ENCODE measurements around the gene CTXND1.
A peak's percentile ranks its signal among the peaks of the same experiment; 100 is the strongest.

Gene CTXND1

DNA sequence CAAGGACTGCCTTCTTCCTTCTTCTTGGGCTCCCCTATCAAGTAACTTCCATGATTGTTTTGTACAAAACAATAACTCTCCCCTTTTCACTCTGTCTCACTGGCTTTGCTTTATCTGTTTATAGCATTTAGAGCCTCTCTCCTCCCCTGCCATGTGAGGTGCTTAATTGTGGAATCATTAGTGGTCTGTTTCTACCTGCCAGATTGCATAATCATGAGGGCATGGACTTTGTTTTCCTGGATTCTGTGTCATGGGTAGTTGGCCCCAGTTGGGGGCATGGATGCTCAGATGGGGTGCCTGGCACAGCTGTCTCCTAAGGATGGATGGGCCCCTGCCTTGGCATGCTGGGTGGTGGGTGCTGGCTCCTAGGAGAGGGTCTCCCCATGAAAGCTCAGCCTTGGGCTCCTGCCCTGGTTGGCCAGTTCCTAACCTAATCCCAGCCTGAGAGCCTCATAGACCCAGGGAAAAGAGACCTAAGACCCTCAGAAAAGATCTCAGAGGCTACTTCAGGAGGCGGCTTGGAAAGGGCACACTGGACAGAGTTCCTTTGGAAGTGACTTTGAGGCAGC is 8.0 kb upstream of the CTXND1 start:
- no peak for DNase-seq (ENCODE audit: low read depth in 2 of 2)

DNA sequence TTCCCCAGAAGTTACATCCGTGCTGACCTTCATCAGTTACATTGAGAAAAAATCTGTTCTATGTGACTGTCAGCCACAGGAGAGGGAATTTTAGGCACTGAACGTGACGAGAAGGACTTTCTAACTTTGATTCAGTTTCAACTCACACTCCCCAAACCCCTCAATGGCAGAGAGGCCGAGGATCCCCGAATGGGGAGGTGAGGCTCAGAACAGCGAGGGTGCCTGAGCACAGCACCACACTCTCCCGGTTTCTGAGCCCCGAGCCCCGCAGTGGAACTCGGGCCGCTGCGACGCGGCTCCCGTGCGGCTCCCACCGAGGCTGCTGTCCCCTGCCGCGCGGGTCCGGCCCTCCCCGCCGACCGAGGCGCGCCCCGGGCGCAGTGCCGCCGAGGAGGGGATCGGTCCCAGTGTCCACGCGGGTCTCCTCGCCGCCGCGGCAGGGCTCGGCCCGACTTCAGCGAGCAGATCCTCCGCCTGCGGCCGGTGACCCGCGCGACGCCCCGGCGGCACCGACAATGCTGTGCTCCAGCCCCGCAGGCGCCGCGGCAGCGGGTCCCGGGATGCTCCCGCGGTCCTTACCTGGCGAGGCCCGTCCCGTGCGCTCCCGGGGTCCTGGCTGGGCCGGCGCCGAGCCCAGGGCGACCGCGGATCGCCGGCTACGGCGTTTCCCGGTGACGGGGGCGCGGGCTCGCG is 439 bp downstream of the CTXND1 start:
- DNase-seq (ENCODE audit: low read depth in 2 of 2) = no peak

DNA sequence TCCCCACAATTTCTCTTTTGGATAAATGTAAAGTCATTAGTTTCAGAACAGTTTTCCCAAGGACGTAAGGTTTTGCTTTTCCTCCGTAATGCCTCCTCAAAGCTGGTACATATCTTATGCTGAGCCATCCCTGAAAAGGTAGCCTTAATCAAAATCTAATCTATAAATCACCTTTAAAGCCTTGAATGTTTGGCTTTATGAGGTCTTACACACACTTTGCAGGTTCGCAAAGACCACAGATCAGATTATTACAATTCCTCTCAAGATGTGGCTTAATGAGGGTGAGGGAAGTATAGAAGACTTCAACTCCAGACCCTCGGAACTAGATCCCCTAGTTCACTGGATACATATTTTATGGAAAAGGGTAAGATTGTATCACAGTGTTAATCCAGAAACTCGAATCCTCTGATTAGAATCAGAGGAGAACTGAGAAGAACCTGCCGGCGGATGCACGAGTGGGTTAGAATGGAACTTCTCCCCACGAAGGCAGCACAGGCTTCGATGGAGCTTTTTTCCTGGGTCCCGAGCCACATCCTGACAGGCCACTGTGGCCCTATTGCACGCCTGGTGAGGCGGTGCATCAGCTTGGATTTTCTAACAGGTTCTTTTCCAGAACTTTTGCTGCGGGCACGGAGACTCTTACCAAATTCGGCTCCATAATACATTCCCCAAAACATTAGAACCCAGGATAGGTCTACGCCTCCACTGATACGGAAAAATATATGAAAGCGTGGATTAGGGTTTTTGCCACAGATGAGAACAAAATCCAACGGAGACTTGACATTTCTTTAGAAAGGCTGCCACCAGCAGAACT is 1.2 kb downstream of the CTXND1 start:
- DNase-seq (ENCODE audit: low read depth in 2 of 2) = no peak

DNA sequence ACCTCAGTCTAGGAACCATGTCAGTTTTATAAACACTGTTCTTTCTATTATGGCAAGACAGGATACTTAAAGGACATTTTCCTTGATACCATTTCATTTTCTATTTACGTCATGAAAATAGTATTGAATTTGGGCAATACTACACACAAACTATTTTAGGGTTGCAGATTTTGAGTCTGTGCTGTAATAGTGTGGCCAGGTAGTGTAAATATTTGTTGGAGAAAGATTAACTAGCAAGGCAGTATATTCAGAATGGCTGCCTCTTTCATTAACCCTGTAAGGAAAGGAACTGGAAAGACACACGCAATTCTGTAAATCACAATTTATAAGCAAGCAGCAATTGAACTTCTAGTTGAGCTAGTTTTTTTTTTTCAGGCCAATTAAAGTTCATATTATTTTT is 2.0 kb downstream of the CTXND1 start:
- DNase-seq (ENCODE audit: low read depth in 2 of 2) = no peak

DNA sequence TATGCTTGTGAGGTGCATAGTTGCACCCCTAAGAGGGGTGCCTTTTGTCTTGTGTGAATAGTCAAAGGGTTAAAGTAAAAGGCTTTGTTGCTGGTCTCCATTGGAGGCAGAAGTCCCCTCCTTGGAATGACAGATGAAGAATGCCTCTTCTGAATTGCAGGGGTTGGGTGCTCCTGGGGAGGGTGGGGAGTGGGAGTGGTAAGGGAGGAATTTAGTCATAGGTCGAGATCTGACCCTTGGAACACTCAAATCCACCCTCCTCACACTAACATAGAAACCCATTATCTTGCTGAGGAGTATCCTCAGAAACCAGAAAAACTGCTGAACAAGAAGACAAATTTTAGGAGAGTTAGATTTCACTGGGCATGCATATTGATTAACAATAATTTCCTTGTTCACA is 4.7 kb downstream of the CTXND1 start:
- DNase-seq (ENCODE audit: low read depth in 2 of 2) = no peak

DNA sequence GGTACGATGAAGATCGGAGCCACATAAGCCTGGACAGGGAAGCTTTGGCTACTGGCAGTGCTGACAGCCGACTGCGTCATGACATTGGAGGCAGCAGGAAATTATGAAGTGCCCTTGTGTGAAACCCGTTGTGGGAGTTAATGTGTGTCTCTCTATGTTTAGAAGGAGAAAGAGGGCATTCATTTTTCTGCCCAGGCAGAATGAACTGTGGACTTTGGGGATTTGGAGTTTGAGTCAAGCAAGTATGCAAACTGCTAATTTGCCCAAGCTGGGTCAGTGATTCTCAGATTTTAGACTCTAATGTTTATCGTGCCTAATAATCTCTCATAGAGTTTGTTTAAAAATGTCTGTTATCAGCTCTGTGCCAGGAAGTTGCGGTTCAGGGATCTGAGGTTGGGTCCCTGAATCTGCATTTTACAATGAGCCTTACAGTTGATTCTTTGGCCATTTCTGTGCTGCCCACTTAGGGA is 5.6 kb downstream of the CTXND1 start:
- DNase-seq (ENCODE audit: low read depth in 2 of 2) = no peak

DNA sequence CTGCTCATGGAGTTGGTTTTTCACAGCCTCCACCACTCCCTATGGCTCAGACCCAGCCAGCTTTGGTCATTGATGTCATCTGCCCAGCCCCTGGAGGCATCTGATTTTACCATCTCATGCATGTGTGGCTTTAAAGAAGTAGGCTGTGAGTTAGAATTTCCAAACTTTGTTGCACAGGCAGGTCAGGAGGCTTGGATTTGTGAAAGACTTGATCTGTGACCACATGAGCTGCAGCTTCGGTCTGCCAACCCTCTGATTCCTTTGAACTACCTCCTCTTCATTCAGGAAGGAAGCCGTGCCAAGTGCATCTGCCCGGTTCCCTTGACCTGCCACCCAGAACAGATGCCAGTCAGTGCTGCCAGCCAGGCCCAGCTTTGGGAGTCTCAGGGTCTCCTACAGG is 9.2 kb downstream of the CTXND1 start:
- no peak for DNase-seq (ENCODE audit: low read depth in 2 of 2)

DNA sequence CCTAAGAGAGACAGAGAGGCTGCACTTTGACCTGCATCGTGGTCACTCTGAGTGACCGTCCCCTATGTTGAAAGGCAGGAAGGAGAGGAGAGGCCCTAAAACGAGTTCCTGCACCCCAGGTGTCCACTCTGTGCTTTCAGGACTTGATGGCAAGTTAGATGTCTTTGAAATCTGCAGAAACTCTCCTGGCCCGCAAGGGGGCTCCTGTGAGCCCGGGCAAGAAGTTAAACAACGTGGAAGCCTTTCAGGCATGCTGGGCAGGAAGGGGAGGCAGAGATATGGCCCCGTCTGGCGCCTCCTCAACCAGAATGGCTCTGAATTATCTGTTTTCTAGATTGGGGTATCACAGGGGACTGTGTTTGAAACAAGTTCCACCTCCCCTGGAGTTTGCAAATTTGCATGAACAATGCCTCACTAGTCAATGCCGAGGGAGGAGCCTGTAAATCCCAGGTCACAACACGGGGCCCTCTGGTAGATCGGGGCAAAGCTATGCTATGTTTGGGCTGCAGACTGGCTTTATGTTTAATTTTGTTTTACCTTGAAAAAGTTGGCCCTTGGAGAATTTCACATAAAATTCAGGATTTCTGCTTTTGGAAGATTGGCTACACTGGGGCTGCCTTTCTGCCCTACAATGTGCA is 9.8 kb downstream of the CTXND1 start:
- DNase-seq (ENCODE audit: low read depth in 2 of 2) = no peak

DNA sequence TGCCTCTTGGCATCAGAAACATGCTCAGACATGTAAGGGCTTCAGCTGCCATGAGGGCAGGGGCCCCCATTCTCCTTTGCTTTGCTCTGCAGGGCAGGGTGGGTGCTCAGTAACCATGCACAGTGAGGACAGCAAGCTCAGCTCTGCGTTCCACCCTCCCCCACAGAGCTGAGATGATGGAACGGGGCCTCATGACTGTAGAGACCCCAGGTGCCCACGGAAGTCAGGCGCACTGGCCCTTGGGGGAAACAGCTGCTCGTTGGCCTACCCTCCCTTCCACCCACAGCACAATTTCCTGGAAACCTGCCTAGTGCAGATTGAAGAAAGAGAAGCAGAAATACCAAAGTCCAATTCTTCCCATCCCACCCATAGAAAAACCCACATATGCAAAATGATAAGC is 10.5 kb downstream of the CTXND1 start:
- DNase-seq (ENCODE audit: low read depth in 2 of 2) = no peak

DNA sequence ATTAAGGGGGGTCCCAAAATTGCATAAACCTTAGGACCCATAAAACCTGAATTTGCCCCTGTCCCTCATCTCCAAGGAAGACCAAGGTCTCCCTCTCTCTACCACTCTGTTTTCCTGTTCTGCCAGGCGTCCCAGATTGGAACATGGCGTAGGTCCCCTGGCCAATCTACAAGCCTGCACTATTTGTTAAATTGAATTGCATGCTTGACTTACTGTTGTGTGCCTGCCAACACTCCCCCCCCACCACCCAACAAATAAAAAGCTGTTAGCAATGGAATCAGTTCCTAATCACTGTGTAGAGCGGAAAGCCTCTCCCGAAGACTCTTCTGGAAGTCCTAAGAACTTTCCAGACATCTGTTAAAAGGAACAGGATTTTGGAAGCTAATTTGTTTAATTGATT is 11.7 kb downstream of the CTXND1 start:
- DNase-seq (ENCODE audit: low read depth in 2 of 2) = no peak

DNA sequence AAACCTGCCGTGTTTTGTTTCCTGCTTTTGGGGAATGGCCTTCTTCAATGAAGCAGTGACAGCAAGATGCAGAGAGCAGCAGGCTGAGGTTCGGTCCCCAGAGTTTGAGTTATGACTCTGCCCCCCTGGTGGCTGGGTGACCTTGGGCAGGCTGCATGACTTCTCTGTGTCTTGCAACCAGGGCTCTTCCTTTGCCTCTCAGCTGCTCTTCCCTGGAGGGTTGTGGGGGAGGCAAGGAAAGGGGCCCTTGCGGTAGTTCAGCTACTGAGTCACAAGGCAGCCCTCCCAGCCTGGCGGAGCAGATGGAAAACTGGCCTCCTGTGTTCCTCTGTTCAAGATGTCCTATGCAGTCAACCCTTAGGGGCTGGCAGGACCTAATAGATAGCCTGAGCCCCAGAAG is 17.1 kb downstream of the CTXND1 start:
- peak; percentile 8 to 39 for DNase-seq (ENCODE audit: low read depth in 2 of 2)

DNA sequence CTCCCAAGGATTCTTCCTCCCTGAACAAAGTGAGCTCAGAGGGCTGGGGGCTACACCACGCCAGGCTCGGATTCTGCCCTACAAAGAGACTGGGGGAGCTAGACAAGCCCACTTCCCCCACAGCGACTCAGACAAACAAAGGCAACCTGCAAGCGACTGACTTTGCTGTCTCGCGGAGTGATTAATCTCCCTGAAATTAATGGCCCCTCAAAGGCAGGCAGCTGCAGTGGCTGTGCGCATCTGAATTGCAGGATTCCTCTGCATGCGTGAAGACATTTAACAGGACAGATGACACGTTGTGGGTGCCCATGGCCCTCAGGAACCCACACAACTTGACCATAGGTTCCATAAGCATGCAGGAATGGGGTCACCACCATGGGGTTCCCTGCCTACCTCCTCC is 18.4 kb downstream of the CTXND1 start:
- DNase-seq (ENCODE audit: low read depth in 2 of 2) = no peak

DNA sequence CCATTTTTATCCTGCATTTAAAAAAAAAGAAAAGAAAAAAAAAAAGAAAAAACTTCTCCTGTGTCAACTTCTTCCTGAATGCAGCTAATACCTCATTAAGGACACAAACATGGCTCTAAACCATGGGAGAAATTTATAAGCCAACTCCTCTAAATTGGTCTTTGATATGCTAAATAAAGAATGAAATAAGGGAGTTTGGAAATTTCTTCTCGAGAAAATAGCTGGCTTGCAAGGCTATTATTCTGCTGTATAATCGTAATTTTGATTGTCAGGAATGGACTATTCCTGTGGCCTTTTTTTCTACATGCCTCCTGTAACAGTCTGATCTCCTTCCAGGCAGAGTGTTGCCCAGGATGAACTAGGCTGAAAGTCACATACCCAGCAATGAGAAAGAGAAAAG is 20.6 kb downstream of the CTXND1 start:
- DNase-seq (ENCODE audit: low read depth in 2 of 2) = no peak

DNA sequence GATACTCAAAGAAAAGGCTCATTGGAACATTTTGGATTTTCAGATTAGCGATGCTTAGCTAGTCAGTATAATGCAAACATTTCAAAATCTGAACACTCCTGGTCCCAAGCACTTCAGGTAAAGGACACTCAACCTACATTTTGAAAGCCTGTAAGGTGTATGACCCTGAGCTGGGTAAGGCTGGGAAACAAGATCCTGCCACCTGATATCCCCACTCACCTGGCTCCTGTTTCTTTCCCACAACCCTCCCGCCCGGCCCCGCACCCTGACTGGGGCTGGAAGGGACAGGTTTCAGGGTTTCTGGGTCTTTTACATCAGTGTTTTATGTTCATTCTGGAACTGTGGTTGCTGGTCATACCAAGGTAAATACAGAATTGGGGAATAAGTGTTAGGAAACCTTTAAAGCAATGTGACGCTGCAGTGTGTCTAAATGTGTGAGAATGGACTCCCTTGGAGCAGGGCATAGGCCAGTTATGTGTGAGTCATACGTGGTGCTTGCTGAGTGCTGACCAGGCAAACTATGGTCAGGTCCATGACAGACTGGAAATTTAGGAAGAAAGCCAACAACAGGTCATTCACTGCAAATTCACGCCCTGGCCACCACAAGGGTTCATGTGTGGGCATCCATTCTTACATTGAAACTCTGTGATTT is 22.9 kb downstream of the CTXND1 start:
- no peak for DNase-seq (ENCODE audit: low read depth in 2 of 2)

DNA sequence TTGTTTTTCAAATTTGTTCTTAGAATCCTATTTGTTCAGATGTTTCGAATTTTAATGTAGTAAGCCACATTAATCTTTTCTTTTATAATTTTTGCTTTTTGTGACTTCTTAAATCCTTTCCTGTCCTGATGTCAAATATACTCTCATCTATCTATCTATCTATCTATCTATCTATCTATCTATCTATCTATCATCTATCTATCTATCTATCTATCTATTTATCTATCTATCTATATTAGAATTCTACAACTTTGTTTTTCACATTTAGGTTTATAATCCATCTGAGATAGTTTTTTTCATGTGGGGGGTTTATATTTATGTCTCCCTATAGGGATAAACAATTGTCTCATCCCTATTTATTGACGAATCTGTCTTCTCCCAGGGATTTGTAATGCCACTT is 32.1 kb downstream of the CTXND1 start:
- no peak for DNase-seq (ENCODE audit: low read depth in 2 of 2)

DNA sequence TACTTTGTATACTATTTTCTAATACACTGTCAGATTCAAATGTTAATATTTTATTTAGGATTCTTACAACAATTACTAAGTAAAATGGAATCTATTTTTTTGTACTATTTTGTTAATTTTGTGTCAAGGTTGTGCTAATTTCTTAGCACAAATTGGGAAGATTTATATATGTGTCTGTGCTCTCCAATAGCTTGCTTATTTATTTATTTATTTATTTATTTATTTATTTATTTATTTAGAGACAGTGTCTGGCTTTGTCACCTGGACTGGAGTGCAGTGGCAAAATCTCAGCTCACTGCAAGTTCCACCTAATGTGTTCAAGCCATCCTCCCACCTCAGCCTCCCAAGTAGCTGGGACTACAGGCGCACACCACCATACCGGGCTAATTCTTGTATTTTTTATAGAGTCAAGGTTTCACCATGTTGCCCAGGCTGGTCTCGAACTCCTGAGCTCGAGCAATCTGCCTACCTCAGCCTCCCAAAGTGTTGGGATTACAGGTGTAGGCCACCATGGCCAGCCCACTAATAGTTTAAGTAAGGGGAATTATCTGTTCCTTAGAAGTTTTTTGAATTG is 34.6 kb downstream of the CTXND1 start:
- DNase-seq (ENCODE audit: low read depth in 2 of 2) = no peak

DNA sequence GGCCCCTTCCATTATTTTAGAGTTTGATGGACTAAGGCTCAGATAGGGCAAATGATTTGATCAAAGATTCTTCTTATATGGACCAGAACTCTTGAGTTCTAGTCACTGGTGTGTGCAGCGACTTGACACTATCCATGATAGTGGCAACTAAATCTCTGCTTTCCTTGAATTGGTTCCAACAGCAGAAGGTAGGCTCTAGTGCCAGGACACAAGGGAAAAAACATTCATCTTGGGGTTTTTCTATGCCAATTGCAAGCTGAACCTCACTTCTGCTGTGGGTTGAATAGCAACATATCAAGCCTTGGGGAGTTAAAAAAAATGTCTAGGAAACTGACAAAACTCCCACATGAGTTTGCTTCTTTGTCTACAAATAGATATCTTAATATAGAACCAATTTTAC is 35.1 kb downstream of the CTXND1 start:
- no peak for DNase-seq (ENCODE audit: low read depth in 2 of 2)

DNA sequence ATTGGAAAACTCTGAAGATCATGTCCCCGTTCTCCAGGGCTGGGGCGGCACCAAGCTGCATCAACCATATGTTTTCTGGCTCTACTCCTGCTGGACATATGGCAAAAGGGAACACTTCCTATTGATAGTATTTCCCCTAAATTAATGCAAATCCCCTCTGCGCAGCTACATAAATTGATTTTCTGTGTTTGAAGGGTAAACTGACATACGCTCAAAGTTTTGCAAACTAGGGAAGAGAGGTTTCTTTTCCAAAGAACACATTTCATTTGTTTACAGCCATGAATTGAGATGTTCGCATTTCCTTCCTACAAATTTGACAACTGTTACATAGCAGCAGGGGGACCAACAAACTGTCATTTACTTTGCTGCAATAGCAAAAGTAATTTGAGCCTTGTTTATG is 35.9 kb downstream of the CTXND1 start:
- no peak for DNase-seq (ENCODE audit: low read depth in 2 of 2)

DNA sequence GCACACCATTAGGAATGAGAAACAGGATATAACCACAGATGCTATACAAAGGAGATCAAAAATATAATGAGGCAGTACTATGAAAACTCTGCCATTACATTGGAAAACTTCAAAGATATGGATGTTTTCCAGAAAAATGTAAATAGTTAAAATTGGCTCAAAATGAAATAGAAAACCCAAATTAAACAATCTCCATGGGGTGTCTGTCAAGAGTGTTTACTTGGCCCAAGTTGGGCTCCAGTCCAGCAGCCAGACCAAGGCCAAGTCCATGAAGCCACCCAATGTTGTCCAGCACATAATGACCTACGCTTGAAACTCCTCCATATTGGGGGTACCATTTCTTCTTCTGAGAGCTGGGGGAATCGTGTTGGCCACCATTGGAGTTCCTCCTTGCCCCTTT is 37.1 kb downstream of the CTXND1 start:
- DNase-seq (ENCODE audit: low read depth in 2 of 2) = no peak

DNA sequence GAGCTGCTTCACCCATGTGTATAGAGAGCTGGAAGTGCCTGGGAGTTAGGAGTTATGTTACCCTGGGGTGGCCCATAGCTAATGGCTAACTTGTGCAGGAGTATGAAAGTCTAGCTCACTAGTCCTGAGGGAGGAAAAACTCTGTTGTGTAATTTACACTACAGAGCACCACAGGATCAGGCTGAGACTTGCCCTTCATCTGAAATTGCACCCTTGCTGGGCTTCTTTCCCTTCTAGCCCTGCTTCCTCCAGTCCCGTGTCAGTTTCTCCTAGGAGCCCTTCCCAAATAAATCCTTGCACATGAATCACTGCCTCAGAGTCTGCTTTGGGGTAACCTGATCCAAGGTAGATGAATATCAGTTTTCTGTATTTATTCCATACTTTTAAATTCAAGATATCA is 40.0 kb downstream of the CTXND1 start:
- DNase-seq (ENCODE audit: low read depth in 2 of 2) = no peak
